GM12874 (cell line): ENCODE data around the gene RTP3.

ENCODE experiments used
- CTCF ChIP-seq: IDR thresholded peaks from 2 replicates; pipeline ENCODE4 v1.5.1; 2011; ENCODE audit warnings: low read depth, mild to moderate bottlenecking, control low read depth, low read length, moderate library complexity; ENCODE audit not compliant: insufficient read depth

The RTP3 gene

GRCh38 chr3:46455231-46456115, 42.3 kb upstream of the RTP3 start:
- TF ChIP-seq CTCF, result no peak

- no peak for TF ChIP-seq CTCF
These were observed 41.7 kb upstream of the RTP3 start for GRCh38 chr3:46456118-46456517.

GRCh38 chr3:46460051-46460450, 37.7 kb upstream of the RTP3 start:
- TF ChIP-seq CTCF, result no peak

GRCh38 chr3:46462111-46462510, 35.7 kb upstream of the RTP3 start:
- TF ChIP-seq CTCF, result no peak

- TF ChIP-seq CTCF, result no peak
These were observed 35.3 kb upstream of the RTP3 start for GRCh38 chr3:46462511-46462910.

GRCh38 chr3:46463120-46463867, 34.5 kb upstream of the RTP3 start:
- TF ChIP-seq CTCF, result no peak

GRCh38 chr3:46463868-46464241, 33.9 kb upstream of the RTP3 start:
- TF ChIP-seq CTCF, result no peak
